Measurements from ENCODE around the gene PTPRN2. TPM values are rescaled to one million over a fixed set of nuclear protein-coding genes. Genes with fewer than 3 reads are reported as not detected.

PTPRN2 gene
- total and polyA plus RNA-seq, 2 experiments from 2014 or later = 0.28 TPM; not detected in 1

GRCh38 chr7:157757776-157758467, 829.7 kb downstream of the PTPRN2 start:
- no peaks in the 10 kb centered on the region for H3K36me3 ChIP-seq
- TF ChIP-seq CTCF (IDR thresholded peaks at IDR 0.05; ENCODE audit: low read depth, low read length) = no peak
- H3K27me3 ChIP-seq = no peaks in the 10 kb centered on the region
- DNase-seq (ENCODE audit: low read depth in 1 of 2, low spot score in 1 of 2) = no peak
- no peak overlapping the region for H3K27ac ChIP-seq
- no peaks in the 10 kb centered on the region for H3K4me1 ChIP-seq (ENCODE audit: low read depth)
- H3K9me3 ChIP-seq (ENCODE audit: low read depth) = no peaks in the 10 kb centered on the region
- no peak overlapping the region for H3K4me3 ChIP-seq

GRCh38 chr7:157757211-157757610, 830.4 kb downstream of the PTPRN2 start:
- Histone ChIP-seq H3K27me3 (no peaks in the 10 kb centered on the region), H3K4me1 (ENCODE audit: low read depth) (no peaks in the 10 kb centered on the region), H3K4me3 (no peak overlapping the region), H3K27ac (no peak overlapping the region), H3K9me3 (ENCODE audit: low read depth) (no peaks in the 10 kb centered on the region), H3K36me3 (no peaks in the 10 kb centered on the region)
- TF ChIP-seq CTCF (IDR thresholded peaks at IDR 0.05; ENCODE audit: low read depth, low read length) = no peak
- no peak for DNase-seq (ENCODE audit: low read depth in 1 of 2, low spot score in 1 of 2)

GRCh38 chr7:157755741-157756140, 831.9 kb downstream of the PTPRN2 start:
- no peak for TF ChIP-seq CTCF (IDR thresholded peaks at IDR 0.05; ENCODE audit: low read depth, low read length)
- no peak overlapping the region for H3K27ac ChIP-seq
- H3K9me3 ChIP-seq (ENCODE audit: low read depth) = no peaks in the 10 kb centered on the region
- DNase-seq (ENCODE audit: low read depth in 1 of 2, low spot score in 1 of 2) = no peak
- H3K4me3 ChIP-seq = no peak overlapping the region
- H3K4me1 ChIP-seq (ENCODE audit: low read depth) = no peaks in the 10 kb centered on the region
- H3K36me3 ChIP-seq = no peaks in the 10 kb centered on the region
- no peaks in the 10 kb centered on the region for H3K27me3 ChIP-seq

GRCh38 chr7:157754416-157754790, 833.2 kb downstream of the PTPRN2 start:
- no peak overlapping the region for H3K4me3 ChIP-seq
- H3K27ac ChIP-seq = no peak overlapping the region
- TF ChIP-seq CTCF (IDR thresholded peaks at IDR 0.05; ENCODE audit: low read depth, low read length) = no peak

GRCh38 chr7:157753713-157754415, 833.8 kb downstream of the PTPRN2 start:
- no peak for DNase-seq (ENCODE audit: low read depth in 1 of 2, low spot score in 1 of 2)
- Histone ChIP-seq H3K9me3 (ENCODE audit: low read depth) (no peaks in the 10 kb centered on the region), H3K36me3 (no peaks in the 10 kb centered on the region), H3K4me3 (no peak overlapping the region), H3K27me3 (no peaks in the 10 kb centered on the region), H3K4me1 (ENCODE audit: low read depth) (no peaks in the 10 kb centered on the region), H3K27ac (no peak overlapping the region)
- no peak for TF ChIP-seq CTCF (IDR thresholded peaks at IDR 0.05; ENCODE audit: low read depth, low read length)

More at GRCh38 chr7:157754416-157754790, 833.2 kb downstream of the PTPRN2 start:
- DNase-seq (ENCODE audit: low read depth in 1 of 2, low spot score in 1 of 2) = no peak
- Histone ChIP-seq H3K4me1 (ENCODE audit: low read depth) (no peaks in the 10 kb centered on the region), H3K36me3 (no peaks in the 10 kb centered on the region), H3K9me3 (ENCODE audit: low read depth) (no peaks in the 10 kb centered on the region), H3K27me3 (no peaks in the 10 kb centered on the region)

Measured in cardiac muscle cell (in vitro differentiated cells and primary cell).